Stimulated activated CD4-positive, alpha-beta T cell treated with anti-CD3 and anti-CD28 coated beads, Interleukin-15, amount 100 ng/mL, for 24 hours (primary cell): Measurements from ENCODE around the gene ELL2.

Source experiments
- DNase-seq: peaks from one replicate; pipeline ENCODE4 v3.0.0-alpha.2; 2020

The ELL2 gene

DNA sequence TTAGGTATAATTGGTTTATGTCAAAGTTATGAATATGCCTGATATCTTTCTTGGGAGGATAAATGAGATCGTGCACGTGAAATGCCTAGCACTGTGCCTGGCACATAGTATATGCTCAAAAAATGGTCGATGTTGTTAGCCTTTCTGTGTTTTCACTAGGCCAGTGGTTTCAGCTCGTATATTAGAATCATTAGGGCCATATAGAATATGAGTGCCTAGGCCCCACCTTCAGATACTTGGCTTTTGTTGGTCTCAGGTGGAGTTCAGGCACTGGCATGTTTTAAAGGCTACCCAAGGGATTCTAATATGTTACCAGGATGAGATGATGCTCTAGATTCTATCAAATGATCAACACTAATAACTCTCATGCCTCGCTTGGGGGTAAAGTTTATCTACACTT lies 56.8 kb downstream of the ELL2 start:
- DNase-seq = no peak

DNA sequence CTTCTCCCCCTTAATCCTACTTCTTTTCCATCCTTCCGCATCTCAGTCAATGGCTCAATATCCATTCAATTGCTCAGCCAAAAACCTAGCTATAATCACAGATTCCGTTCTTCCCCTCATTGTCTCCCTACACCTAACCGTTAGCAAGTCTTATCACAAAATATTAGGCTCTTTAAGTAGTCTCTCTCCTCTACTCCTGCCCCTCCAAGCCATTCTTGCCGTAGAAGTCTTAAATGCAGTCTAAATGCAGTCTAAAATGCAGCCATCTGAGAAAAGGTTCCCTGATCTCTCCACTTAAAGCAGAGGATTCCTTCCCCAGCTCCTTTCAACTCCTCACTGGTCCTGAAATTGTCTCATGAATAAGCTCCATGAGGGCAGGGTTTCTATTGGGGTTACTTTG lies 57.8 kb downstream of the ELL2 start:
- no peak for DNase-seq

DNA sequence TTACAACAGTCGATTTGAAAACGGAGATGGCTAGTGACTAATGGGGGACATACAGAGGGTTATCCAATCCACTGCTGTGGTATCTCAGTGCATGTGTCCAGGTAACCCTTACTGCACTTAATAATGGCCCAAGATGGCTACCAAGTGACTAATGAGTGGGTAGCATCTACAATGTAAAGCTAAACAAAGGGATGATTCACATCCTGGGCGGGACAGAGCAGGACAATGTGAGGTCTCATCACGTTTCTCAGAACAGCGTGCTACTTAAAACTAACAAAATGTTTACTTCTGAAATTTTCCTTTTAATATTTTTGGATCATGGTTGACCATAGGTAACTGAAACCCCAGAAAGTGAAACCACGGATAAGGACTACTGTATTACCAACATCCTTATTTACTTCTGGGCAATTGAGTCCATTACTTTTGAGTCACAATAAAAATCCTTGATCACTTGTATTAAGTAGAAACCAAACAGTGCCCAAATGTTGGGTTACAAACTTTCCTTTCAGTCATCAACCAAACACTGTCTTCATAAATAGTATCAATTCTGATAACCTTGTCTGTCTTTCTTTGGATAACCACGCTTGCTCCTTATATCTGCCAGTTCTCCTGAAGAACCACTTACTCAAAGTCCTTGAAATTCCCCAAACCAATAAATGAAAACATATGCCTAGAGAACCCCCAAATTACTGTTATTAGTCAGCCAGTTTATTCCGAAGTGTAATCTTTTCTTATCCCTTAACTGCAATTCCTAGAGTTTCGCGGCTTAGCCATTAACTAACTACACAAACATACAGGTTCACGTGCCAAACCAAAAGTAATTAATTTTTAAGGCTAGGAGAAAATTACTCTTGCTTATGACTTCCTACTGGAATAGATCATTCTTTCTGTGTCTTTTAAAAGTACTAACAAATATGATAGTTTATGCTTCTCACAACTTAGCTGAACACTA lies 59.7 kb downstream of the ELL2 start:
- no peak for DNase-seq

DNA sequence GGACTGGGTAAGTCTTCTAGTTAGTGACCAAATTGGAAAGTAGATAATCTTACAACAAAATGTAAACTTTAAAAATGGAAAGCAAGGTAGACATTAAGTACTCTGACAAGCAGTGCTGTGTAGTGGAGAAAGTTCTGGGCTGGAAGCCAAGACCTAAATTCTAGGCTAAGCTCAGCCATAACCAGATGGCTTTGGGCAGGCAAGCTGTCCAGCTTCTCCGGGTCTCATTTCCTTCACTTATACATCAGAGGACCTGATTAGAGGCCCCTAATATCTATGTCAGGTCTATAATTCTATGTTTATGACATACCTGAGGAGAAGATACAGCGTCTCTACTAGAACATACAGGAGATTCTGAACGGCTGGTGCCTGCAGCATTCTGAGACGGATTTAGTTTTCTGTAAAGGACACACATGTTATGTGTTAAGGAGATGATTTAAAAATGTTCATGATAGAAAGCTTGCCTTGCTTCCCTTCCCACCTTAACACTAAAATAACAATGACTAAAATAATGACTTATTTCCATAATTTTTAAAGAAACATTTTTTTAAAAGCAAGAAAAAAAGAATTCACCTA lies 61.2 kb downstream of the ELL2 start:
- DNase-seq = no peak

DNA sequence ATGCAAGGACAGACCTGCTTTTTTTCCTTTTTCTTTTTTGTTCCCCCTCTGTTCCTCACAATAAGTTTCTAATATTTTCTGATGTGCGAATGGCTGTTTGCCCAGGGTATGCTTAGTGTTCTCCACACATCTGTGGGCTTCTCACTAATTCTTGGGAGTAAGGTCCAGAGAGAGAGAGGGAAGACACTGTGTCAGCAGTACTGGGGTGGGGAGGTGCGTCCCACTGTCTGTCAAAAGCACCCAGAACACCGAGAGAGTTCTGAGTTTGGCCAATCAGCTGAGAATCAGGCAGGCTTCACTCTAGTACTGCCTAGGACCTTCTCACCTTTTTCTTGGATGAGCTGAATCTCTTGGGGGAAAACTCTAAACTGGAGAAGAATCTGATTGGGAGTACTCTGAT lies 61.8 kb downstream of the ELL2 start:
- DNase-seq = no peak

DNA sequence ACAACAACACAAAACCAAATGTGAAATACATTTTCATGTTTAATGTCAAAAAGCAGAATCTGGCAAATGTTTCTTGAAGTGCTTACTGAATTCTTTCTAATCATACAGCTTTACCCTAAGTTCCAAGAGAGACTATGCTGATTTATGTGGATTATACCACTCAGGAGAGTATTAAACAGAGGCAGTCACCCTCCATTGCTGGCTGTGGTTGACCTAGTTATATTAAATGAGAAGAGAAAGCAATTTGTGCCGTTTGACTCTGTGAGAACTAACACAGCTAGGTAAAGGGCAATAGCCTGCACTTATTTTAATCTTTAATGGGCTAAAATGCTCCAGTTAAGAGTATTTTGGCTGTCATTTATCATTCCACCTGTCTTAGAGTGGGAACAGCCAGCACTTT lies 62.6 kb downstream of the ELL2 start:
- DNase-seq = no peak

DNA sequence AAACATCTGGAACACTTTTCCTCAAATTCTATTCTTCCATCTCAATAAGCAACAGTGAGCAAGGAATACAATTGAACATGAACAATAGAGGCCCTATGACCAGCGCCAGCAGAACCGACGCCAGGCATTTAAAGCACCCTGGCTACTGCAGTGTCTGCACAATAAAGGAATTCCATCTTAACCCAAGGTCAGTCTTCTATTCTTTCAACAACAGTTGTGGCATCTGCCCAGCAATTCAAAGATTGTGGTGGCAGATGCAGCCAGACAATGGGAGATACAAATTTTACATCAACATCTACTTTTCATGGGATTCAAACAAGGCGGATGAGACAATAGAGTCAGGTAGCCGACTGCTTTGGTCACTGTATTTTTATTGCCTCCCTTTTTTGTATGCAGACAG lies 65.9 kb downstream of the ELL2 start:
- DNase-seq = no peak

DNA sequence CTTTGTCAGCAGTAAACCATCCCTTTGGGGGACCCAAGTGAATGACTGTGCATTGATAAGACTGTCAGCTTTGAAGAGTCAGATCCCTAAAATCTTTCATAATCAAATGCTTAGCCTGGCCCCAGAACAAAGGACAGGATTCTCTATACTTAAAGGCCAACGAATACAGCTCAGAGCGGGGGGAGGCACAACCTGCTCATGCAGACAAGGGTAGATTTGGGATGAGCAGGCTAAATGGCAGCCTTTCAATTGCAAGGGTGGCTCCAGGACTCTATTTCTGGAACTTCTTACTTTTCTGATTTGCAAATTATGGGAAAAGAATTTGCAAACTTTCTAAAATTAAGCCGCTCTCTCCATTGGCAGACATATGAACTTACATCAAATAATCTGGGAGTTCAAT lies 66.4 kb downstream of the ELL2 start:
- DNase-seq = no peak

DNA sequence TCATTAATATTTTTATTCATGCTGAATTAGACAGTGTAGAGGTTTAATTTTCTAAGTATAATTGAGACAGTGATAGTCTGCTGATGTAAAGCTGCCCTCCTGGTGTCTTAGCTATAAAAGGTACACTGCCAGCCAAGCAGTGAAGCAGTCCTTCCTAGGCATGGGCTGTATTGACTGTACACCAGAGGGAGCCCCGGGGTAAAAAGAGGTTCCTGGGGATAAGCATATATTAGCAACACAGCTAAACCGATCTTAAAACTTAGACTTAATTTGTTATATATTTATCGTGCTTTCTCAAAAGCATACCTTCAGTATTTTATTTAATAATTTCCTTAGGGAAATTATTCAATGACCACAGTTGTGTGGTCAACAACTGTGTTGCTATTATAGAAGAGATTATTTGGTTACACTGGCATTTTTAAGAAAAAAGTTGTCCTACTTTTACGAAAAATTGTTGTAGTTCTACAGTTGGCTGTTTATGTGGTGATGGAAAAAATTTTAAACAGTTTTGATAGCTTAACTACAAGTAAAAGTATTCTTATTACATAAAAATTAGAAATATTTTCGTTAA lies 68.8 kb downstream of the ELL2 start:
- DNase-seq = peak; percentile 42

DNA sequence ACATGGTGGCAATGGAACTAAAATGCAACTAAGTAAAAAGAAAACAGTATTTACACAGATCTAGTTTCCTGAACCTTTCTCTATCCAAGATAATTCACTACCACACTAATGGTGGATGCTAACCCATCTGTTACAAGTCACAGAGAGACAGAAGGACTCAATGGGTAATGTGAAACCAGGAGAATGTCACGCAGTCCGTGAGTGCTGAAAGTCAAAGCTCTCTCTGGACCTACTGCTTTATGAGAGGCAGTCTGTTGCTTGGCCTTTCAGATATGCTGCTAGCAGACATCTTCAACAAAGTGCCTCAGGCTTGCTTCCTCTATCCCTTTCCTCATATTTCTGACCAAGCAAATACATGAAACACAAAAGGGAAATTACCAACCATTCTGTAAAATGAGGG lies 70.2 kb downstream of the ELL2 start:
- DNase-seq = no peak

DNA sequence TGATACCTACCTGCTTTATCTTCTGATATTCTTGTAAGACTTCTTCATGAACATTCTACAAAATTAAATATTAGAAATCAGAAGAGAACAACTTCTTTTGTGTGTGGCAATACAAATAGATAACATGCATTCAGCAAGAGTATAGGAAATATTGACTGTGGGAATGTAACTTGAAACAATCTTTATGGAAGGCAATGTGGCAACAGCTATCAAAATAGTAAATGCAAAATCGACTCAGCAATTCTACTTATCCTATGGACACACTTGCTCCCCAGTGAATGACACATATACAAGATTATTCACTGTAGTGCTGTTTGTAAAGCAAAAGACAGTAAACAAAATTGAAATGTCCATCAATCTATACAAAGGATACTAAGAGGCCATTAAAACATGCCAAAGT lies 72.6 kb downstream of the ELL2 start:
- no peak for DNase-seq

DNA sequence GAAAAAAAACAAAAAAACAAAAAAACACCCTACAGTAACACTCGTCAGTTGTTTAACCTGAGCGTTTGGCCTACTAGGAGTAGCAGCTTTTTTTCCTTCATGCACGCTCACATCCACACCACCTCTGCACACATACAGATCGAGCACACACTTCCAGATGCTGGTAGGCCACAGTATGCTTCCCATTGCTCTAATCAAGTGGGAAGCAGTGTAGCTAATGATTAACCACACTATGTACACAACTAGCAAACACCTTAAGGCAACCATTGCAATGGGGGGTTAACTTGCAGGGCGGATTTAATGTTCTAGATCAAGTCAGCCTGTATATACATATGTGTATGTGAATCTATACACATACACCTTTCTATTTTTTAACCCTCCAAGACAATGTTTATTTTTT lies 73.7 kb downstream of the ELL2 start:
- no peak for DNase-seq

DNA sequence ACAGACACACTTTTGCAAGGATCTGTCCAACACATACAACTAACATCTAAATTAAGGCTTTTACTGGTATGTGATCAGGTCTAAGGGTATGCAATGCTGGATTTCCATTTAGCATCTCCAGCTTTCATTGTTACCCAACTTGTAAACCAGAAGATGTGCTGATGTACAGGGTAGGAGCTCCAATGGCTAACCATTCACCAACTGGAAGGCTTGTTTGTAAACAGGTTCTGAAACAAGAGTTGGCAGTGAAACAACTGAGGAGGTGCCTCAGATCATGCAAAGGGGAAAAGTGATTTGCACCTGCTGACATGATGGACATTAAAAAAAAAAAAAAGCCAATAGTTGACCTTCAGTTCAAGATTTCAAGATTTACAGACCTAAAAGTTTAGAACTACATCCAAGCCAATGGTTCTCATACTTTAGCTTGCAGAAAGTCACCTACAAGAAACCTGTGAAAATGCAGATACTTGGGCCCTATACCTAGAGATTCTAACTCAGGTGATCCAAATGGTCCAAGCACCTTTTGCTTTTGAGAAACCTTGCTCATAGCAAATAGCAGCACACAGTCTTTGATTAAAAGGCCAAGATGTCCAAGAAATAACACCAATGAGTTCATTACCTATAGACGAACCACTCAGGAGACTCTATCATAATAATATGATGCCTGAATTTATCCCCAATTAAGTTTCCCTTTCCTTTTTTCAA lies 75.2 kb downstream of the ELL2 start:
- no peak for DNase-seq

DNA sequence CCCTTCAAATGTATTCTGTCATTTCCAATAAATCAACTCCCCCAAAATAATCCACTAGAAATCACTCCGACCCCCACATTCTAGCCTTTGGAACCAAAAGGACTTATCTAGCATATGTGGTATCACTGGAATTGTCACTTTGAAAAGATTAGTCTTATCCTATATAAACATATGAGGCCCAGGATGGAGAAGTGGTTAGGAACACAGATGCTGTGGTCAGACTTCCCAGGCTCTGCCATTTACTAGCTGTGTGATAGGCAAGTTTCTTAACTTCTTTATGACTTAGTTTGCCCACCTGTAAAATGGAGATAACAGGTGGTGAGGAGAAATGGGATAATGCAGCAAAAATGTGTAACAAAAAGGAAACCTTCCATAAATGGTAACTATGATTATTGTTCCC lies 77.1 kb downstream of the ELL2 start:
- no peak for DNase-seq

DNA sequence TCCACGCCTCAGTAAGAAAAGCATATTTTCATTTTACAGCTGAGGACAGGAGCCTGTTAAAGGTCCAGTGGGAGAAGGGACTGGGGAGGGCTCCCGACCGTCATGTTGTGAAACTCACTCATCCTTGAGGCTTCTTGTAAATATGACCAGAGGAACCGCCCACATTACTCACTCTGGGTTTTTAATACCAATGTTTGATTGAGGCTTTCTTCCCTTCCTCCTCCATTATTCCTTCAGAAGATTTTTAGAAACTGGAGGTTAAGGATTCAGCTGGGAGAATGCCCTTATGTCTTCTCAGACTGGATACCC lies 77.7 kb downstream of the ELL2 start:
- DNase-seq = no peak

DNA sequence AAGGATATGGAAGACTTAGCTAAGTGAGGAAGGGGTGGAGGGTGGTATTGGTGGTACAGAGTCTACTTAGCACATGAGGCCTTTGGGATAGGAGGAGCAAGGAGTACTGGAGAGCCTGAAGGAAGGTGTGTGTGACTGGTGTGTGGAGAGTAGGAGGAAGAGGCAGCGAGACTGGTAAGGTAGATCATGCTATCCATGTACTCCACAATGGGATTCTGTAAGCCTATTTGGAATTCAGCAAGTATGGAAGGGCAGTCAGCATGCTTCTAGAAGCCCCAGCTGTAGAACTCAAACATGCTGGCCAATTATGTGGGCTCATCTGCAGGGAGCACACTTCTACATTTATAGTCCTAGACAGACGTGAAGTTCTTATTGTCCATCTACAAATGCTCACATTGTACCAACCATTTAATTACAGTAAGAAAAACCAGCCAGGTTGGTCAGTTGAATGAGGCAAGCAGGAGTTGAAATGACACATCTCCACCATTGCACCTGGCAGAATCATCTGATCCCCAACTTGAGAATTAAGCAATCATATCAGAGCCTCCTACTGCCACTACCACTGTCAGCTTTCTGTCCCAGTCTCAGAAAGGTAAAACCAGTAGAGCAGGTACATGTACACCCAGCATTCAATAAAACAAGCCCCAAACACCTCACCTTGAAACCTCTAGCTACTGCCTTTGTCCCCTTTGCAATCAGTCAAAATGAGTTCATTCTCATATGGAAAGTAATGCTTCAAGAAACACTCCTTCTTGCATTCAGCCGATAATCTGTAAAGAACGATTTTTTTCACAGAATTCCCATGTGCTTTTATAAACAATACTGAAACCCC lies 78.2 kb downstream of the ELL2 start:
- no peak for DNase-seq

DNA sequence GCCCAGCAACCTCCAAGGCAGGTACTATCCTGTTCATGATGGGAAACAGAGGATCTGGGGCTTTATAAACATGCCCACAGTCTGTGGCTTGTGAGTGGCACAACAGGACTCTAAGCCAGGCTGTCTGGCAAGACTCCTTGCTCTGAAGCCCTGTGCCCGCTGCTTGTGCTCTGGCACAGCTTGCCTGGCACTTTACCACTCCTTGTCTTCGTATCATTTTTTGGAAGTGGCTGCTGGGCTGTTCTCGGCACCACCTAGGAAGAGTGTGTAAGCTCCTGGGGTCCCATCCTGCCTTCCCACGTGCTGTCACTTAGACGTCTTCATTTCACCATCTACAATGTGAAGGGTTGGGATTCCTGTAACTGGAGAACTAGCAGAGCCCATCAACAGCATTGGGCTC lies 79.8 kb downstream of the ELL2 start:
- DNase-seq = no peak

DNA sequence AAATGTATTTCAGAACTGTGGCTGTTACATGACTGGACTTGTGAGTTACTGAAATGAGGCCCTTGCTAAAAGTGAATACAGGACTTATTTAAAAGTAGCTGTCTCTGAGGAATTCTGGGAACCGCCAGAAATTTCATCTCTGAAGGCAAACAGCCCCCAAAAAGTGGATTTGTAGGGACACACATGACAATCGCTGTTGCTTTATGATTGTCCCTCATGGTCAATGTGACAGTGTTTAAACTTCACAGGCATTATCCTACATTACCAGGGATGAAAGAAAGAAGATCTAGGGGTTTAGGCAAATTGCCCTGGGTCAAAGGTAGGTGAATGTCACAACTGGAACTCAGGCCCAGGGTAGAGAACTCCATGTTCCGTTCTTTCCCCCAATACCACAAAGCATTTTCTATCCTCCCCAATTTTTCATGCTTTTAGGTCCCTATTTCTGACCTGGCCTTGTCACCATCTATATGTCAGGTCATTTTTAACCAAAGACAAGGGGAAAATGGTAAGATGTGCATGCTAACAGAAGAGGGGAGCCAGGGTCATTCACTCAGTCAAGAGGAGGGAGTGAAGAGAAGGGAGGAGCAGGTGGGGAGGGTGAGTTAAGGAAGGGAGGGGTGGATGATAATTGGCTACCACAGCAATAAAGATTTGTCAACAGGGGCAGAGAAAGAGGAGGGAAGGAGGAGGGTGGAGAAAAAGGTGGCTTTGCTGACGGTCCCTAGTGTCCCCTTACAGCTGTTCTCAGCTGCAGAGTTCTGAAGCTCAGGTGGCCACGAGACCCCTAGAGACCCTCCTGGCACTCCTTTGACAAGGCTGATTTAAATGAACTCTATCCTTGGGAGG lies 81.3 kb downstream of the ELL2 start:
- DNase-seq = no peak

DNA sequence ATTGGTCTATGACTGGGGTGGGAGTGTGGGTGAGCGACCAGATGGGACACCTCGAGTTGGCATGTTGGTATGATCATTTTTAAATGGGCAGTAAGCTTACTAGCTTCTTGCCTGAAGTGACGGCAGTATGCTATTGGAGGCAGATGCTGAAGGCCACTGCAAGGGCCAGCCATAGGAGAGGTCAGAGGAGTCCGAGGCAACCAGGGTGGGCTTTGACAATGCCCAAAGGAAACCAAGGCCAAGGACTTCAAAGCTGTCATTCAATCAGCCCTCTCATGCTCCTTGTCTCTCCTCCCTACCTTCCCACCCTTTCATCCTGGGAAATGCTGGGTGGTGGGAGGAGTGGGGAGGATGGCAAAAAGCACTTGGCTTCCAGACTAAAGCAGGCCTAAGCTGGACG lies 82.0 kb downstream of the ELL2 start:
- no peak for DNase-seq

DNA sequence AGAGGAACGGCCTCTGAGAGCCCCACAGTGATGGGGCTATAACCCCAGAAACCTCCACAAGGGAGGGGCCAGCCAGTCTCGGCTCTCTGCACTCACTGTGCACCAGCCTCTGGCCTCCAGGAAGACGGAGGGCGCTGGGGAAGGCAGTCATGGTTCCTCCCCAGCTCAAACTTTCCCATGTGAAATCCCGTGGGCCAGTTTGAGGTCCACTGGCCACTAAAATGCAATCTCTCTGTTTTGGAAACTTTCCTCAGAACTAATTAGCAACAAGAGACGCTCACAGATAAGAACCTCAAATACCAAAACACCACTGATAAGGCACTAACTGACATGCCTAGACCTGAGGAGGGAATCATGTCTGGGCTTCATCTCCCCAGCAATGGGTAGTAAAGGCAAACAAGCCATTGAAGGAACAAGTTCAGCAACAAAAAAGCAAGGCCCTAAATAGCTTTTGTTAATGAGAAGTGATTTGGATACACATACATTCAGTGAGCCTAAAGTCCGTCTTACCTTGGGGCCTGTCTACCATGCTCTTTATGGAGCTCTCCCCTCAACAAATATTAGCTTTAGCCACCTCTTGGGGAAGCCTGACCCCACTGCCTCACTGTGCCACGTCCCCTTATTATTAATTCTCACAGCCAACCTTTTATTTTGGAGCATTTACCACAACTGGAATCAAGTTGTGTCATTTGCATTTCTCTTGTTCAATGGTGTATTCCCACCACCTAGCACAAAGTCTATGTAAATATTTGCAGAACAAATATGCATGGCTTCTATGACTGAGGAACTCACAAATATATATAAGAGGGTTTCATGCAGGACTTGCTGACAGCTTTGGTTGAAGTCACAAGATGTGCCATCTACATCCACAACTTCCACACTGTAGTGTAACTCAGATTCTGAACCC lies 83.0 kb downstream of the ELL2 start:
- DNase-seq = no peak

DNA sequence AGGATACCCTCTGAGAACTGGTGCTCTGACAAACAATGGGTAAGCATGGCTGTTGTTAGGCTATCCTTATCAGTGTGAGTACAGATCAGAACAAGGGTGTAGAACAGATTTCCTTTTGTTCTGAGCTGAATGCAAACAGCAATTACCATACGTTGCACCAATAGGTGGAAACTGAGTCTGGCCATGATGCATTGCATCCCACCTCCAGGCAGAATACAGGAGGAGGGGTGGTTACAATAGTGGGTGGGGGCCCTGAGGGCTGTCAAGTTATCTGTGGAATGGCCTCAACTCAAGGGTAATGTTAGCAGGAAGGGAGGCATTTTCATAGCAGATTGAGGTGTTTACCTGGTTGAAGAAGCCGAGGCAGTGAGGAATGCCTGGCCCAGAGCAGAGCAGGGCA lies 84.9 kb downstream of the ELL2 start:
- no peak for DNase-seq
